HepG2 (cell line): Measurements from ENCODE around the gene TBX15. TPM values are rescaled to one million over a fixed set of nuclear protein-coding genes. Genes with fewer than 3 reads are reported as not detected.

Experiments used
- FOXK2 ChIP-seq: fragments of 450-650 bp; IDR thresholded peaks from 2 replicates; pipeline ENCODE4 v1.6.1; 2016
- JUN ChIP-seq: sonication (generic); formaldehyde crosslinking; IDR thresholded peaks from 2 replicates; pipeline ENCODE4 v1.4.0; 2020; ENCODE audit warnings: mild to moderate bottlenecking, missing genetic modification reagents
- KAT8 ChIP-seq: IDR thresholded peaks from 2 replicates; pipeline ENCODE4 v1.6.1; 2016; ENCODE audit warnings: missing genetic modification reagents, missing compliant biosample characterization
- MAFK ChIP-seq, 2 experiments: IDR thresholded peaks in 1 of 2; conservative IDR thresholded peaks in 1 of 2; 2 replicates each; pipeline ENCODE4 v1.6.1; 2011; ENCODE audit warnings: improper control_type of control experiment in 2 of 2, low read length in 2 of 2
- MXD4 ChIP-seq: IDR thresholded peaks from 2 replicates; pipeline ENCODE4 v1.6.1; 2016; ENCODE audit warnings: mild to moderate bottlenecking, missing biosample characterization, missing genetic modification reagents
- NR2F2 ChIP-seq: IDR thresholded peaks from 2 replicates; pipeline ENCODE4 v1.6.1; 2012; ENCODE audit warnings: low read depth, inconsistent platforms, borderline replicate concordance
- PCBP1 ChIP-seq: fragments of 200-400 bp; formaldehyde crosslinking; IDR thresholded peaks from 2 replicates; pipeline ENCODE4 v1.6.1; 2017; ENCODE audit warnings: mild to moderate bottlenecking, low read depth, low read length, borderline replicate concordance
- PCBP2 ChIP-seq: fragments of 200-400 bp; formaldehyde crosslinking; optimal IDR thresholded peaks from 2 replicates; pipeline ENCODE3; 2018; ENCODE audit warnings: low read length, low read depth; ENCODE audit not compliant: poor library complexity, severe bottlenecking
- RBM22 ChIP-seq: fragments of 200-400 bp; formaldehyde crosslinking; optimal IDR thresholded peaks from 2 replicates; pipeline ENCODE3; 2017; ENCODE audit warnings: mild to moderate bottlenecking, low read length, moderate library complexity
- SAFB2 ChIP-seq: sonication (generic); formaldehyde crosslinking; IDR thresholded peaks from 2 replicates; pipeline ENCODE4 v1.5.1; 2020; ENCODE audit warnings: missing genetic modification reagents, low read depth, mild to moderate bottlenecking, borderline replicate concordance
- SCMH1 ChIP-seq: sonication (generic); formaldehyde crosslinking; IDR thresholded peaks from 2 replicates; pipeline ENCODE4 v1.9.0; 2021; ENCODE audit warnings: missing genetic modification reagents, mild to moderate bottlenecking, borderline replicate concordance
- SNRNP70 ChIP-seq: fragments of 200-400 bp; formaldehyde crosslinking; IDR thresholded peaks from 2 replicates; pipeline ENCODE4 v1.6.1; 2017; ENCODE audit warnings: mild to moderate bottlenecking, low read depth, low read length, moderate library complexity
- ZFX ChIP-seq: sonication (generic); formaldehyde crosslinking; IDR thresholded peaks from 2 replicates; pipeline ENCODE4 v1.4.0; 2020; ENCODE audit warnings: mild to moderate bottlenecking, low read depth, missing genetic modification reagents, moderate library complexity
- ZNF143 ChIP-seq: sonication (generic); formaldehyde crosslinking; IDR thresholded peaks from 2 replicates; pipeline ENCODE4 v1.4.0; 2020; ENCODE audit warnings: missing genetic modification reagents
- ZNF207 ChIP-seq: fragments of 450-650 bp; IDR thresholded peaks from 2 replicates; pipeline ENCODE4 v1.6.1; 2016; ENCODE audit warnings: antibody characterized with exemption, borderline replicate concordance
- ZNF235 ChIP-seq: sonication (generic); formaldehyde crosslinking; IDR thresholded peaks from 2 replicates; pipeline ENCODE4 v1.8.1; 2023; ENCODE audit warnings: mild to moderate bottlenecking, missing genetic modification reagents, borderline replicate concordance
- ZNF451 ChIP-seq: sonication (generic); formaldehyde crosslinking; IDR thresholded peaks from 2 replicates; pipeline ENCODE4 v1.5.0; 2020; ENCODE audit warnings: mild to moderate bottlenecking, missing genetic modification reagents
- ZNF496 ChIP-seq: sonication (generic); formaldehyde crosslinking; IDR thresholded peaks from 2 replicates; pipeline ENCODE4 v1.8.1; 2023; ENCODE audit warnings: mild to moderate bottlenecking, moderate library complexity, missing genetic modification reagents; ENCODE audit not compliant: insufficient replicate concordance
- polyA plus RNA-seq, 8 experiments: library from polyadenylated mRNA; depleted of rRNA in 3 of 8; stranded (reverse) in 7 of 8; unstranded in 1 of 8; fragments of >200 nt; fragmentation: Illumina TruSeq in 4 of 8; extraction: Trizol in 4 of 8; gene quantifications; 2 replicates each; pipeline versions ENCODE4 v1.2.1 to v1.2.3, GENCODE V29; 2011 to 2016; ENCODE audit warnings: low read depth in 4 of 8, missing spikeins in 1 of 8, mixed read lengths in 1 of 8; ENCODE audit not compliant: insufficient read depth in 1 of 8
- total RNA-seq, 5 experiments: library from RNA; depleted of rRNA; stranded (reverse); fragments of >200 nt; fragmentation: Illumina TruSeq; extraction: Trizol; gene quantifications; 2 replicates each; pipeline ENCODE4 v1.2.3, GENCODE V29; 2016; ENCODE audit warnings: low read depth in 1 of 5
- TF ChIP-seq, protein P1 (sequence below): IDR thresholded peaks from 2 replicates; pipeline ENCODE4 v1.6.1; 2018; ENCODE audit warnings: missing genetic modification reagents, mild to moderate bottlenecking, missing compliant biosample characterization
- TF ChIP-seq, protein P2 (sequence below): IDR thresholded peaks from 2 replicates; pipeline ENCODE4 v1.6.1; 2016
- TF ChIP-seq, protein P3 (sequence below): sonication (generic); formaldehyde crosslinking; IDR thresholded peaks from 2 replicates; pipeline ENCODE4 v1.9.0; 2021; ENCODE audit warnings: missing genetic modification reagents, borderline replicate concordance
- TF ChIP-seq, protein P4 (sequence below): IDR thresholded peaks from 2 replicates; pipeline ENCODE4 v1.6.1; 2016
- TF ChIP-seq, protein P5 (sequence below): conservative IDR thresholded peaks from 2 replicates; pipeline ENCODE4 v1.6.1; 2018; ENCODE audit warnings: missing genetic modification reagents
- TF ChIP-seq, protein P6 (sequence below): IDR thresholded peaks from 2 replicates; pipeline ENCODE4 v1.6.1; 2016; ENCODE audit warnings: low read depth

The TBX15 gene
- total and polyA plus RNA-seq, 2 of the 13 experiments (the other 11 are each of a cell fraction or from before 2014, with no cell fraction given), result 0.42 to 1.9 TPM

DNA sequence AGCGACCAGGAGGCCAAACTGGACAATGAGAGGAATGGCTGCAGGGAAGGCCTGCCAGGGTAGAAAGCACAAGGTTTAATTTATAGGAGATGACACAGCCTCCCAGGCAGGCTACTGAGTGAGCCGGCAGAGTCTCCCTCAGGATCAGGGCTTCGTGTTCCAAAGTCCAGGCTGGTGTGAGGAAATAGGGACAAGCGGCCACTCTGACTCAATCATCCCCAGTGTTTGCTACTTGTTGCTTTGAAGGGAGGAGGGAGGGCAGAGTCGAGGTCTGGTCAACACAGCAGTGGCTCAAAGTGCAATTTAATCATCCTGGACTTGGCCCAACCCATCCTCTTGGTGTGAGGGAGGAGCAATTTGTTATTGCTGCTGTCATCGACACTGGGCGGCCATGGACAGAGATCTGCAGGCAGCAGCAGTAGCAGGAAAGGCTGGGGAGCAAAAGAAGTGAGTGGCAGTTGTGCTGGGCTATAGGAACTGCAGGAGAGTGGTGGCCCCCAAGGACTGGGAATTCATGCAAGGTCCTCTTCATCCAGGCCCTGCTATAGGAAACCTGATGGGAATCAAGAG lies 27.5 kb downstream of the TBX15 start (continued):
- TF ChIP-seq ZNF496 (CRISPR knock-in tag) (no peak), MAFK (conservative IDR thresholded peaks at IDR 0.05 in 1 of 2, IDR thresholded peaks at IDR 0.05 in 1 of 2; ENCODE audit: low read length in 2 of 2) (peak; percentile 28 to 39; a peak in 3 of 4 replicates), RBM22 (no peak), ZNF235 (CRISPR knock-in tag) (no peak), PCBP2 (no peak), PCBP1 (no peak), ZNF207 (no peak), ZNF451 (CRISPR knock-in tag) (no peak), FOXK2 (peak; percentile 91), SNRNP70 (no peak), NR2F2 (peak; percentile 74; the same call in 1 of the 2 replicates), KAT8 (CRISPR knock-in tag) (peak; percentile 81; the same call in 1 of the 2 replicates), ZFX (CRISPR knock-in tag) (peak; percentile 72), MXD4 (CRISPR knock-in tag) (no peak), ZNF143 (CRISPR knock-in tag) (no peak), SCMH1 (CRISPR knock-in tag) (no peak), JUN (CRISPR knock-in tag) (peak; percentile 91), SAFB2 (CRISPR knock-in tag) (no peak; the same call in 1 of the 2 replicates)
- TF ChIP-seq, protein P1, sequence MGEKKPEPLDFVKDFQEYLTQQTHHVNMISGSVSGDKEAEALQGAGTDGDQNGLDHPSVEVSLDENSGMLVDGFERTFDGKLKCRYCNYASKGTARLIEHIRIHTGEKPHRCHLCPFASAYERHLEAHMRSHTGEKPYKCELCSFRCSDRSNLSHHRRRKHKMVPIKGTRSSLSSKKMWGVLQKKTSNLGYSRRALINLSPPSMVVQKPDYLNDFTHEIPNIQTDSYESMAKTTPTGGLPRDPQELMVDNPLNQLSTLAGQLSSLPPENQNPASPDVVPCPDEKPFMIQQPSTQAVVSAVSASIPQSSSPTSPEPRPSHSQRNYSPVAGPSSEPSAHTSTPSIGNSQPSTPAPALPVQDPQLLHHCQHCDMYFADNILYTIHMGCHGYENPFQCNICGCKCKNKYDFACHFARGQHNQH (CRISPR knock-in tag), result peak; percentile 96
- TF ChIP-seq, protein P2, sequence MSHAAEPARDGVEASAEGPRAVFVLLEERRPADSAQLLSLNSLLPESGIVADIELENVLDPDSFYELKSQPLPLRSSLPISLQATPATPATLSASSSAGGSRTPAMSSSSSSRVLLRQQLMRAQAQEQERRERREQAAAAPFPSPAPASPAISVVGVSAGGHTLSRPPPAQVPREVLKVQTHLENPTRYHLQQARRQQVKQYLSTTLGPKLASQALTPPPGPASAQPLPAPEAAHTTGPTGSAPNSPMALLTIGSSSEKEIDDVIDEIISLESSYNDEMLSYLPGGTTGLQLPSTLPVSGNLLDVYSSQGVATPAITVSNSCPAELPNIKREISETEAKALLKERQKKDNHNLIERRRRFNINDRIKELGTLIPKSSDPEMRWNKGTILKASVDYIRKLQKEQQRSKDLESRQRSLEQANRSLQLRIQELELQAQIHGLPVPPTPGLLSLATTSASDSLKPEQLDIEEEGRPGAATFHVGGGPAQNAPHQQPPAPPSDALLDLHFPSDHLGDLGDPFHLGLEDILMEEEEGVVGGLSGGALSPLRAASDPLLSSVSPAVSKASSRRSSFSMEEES, result peak; percentile 82
- TF ChIP-seq, protein P3, sequence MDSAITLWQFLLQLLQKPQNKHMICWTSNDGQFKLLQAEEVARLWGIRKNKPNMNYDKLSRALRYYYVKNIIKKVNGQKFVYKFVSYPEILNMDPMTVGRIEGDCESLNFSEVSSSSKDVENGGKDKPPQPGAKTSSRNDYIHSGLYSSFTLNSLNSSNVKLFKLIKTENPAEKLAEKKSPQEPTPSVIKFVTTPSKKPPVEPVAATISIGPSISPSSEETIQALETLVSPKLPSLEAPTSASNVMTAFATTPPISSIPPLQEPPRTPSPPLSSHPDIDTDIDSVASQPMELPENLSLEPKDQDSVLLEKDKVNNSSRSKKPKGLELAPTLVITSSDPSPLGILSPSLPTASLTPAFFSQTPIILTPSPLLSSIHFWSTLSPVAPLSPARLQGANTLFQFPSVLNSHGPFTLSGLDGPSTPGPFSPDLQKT (CRISPR knock-in tag), result no peak
- TF ChIP-seq, protein P4, sequence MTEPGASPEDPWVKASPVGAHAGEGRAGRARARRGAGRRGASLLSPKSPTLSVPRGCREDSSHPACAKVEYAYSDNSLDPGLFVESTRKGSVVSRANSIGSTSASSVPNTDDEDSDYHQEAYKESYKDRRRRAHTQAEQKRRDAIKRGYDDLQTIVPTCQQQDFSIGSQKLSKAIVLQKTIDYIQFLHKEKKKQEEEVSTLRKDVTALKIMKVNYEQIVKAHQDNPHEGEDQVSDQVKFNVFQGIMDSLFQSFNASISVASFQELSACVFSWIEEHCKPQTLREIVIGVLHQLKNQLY, result peak; percentile 87
- TF ChIP-seq, protein P5, sequence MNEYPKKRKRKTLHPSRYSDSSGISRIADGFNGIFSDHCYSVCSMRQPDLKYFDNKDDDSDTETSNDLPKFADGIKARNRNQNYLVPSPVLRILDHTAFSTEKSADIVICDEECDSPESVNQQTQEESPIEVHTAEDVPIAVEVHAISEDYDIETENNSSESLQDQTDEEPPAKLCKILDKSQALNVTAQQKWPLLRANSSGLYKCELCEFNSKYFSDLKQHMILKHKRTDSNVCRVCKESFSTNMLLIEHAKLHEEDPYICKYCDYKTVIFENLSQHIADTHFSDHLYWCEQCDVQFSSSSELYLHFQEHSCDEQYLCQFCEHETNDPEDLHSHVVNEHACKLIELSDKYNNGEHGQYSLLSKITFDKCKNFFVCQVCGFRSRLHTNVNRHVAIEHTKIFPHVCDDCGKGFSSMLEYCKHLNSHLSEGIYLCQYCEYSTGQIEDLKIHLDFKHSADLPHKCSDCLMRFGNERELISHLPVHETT, result no peak
- TF ChIP-seq, protein P6, sequence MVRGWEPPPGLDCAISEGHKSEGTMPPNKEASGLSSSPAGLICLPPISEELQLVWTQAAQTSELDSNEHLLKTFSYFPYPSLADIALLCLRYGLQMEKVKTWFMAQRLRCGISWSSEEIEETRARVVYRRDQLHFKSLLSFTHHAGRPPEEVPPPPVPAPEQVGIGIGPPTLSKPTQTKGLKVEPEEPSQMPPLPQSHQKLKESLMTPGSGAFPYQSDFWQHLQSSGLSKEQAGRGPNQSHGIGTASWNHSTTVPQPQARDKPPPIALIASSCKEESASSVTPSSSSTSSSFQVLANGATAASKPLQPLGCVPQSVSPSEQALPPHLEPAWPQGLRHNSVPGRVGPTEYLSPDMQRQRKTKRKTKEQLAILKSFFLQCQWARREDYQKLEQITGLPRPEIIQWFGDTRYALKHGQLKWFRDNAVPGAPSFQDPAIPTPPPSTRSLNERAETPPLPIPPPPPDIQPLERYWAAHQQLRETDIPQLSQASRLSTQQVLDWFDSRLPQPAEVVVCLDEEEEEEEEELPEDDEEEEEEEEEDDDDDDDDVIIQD (CRISPR knock-in tag), result peak; percentile 96
